H7 (cell line): ENCODE measurements around the gene GPR183. TPM values are rescaled to one million over a fixed set of nuclear protein-coding genes. Genes with fewer than 3 reads are reported as not detected.

Experiments
- DNase-seq: peaks from one replicate; pipeline ENCODE4 v3.0.0; 2012
- H3K27me3 ChIP-seq: 2 replicates; pipeline ENCODE4 v1.6.0; 2011; ENCODE audit warnings: mild to moderate bottlenecking, low read length; ENCODE audit not compliant: control insufficient read depth, insufficient read depth
- H3K36me3 ChIP-seq: replicated peaks from 2 replicates; pipeline ENCODE4 v1.5.1; 2011; ENCODE audit warnings: low read length; ENCODE audit not compliant: control insufficient read depth, insufficient read depth
- H3K4me3 ChIP-seq: 2 replicates; pipeline ENCODE4 v1.5.1; 2011; ENCODE audit warnings: low read depth, mild to moderate bottlenecking, control low read depth, low read length, moderate library complexity; ENCODE audit not compliant: insufficient read depth
- total RNA-seq: library from RNA; depleted of rRNA; stranded (reverse); fragments of >200 nt; shearing (Covaris generic); gene quantifications from 2 replicates; pipeline ENCODE4 v1.2.3, GENCODE V29; 2014

The GPR183 gene
- total RNA-seq, 1 experiment from 2014 or later = not detected

DNA sequence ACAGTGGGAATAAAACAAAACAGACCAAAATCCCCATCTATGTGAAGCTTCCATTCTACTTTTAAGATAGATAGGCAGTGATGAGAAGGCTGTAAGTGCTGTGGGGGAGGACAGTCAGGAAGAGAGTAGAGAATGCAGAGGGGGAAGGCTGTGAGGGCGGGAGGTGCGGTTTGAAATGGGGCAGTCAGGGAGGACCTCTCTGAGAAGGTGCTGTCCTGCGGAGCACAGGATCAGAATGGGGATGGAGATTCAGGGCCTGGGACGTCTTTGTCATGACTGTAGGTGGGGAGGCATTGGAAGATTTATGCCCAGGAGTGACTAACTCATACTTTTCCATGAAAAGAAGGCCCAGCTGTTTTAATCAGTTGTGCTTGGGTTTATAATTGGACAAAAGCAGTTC lies 3.9 kb upstream of the GPR183 start:
- Histone ChIP-seq H3K27me3 (no peaks in the 10 kb centered on the region), H3K36me3 (no peaks in the 10 kb centered on the region), H3K4me3 (no peak overlapping the region)
- DNase-seq = peak; percentile 37

GRCh38 chr13:99310382-99311031 lies 3.3 kb upstream of the GPR183 start:
- DNase-seq = no peak
- no peaks in the 10 kb centered on the region; the same call in 1 of the 2 replicates for H3K36me3 ChIP-seq
- no peaks in the 10 kb centered on the region for H3K27me3 ChIP-seq
- no peak overlapping the region for H3K4me3 ChIP-seq

DNA sequence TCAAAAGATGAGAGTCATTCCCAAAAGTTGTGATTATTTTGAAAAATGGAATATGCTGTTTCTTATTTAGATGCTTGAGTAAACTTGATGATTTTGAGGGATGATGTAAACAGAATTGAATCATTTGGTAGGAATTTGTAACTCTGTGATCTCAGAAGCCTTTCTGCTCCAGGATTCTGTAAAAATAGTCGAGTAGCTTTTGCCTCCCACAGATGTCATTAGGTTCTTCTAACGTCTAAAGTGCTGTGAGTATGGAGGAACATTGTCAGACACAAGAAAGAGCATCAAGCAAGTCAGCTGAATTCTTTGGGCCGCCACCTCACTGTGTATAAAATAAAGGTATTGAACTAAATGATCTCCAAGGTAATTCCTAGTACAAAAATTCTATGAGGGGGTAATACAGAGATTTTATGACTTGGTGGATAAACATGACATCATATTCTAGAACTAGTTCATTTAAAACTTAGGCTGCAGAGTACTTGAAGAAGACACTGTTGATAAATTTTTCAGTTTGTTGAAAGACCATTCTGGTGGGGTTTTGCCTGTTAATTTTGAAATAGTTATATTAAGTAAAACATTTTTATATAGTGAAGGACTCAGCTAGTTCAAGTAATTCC lies 1.4 kb upstream of the GPR183 start:
- Histone ChIP-seq H3K27me3 (no peaks in the 10 kb centered on the region), H3K4me3 (no peak overlapping the region), H3K36me3 (no peaks in the 10 kb centered on the region; the same call in 1 of the 2 replicates)
- no peak for DNase-seq

DNA sequence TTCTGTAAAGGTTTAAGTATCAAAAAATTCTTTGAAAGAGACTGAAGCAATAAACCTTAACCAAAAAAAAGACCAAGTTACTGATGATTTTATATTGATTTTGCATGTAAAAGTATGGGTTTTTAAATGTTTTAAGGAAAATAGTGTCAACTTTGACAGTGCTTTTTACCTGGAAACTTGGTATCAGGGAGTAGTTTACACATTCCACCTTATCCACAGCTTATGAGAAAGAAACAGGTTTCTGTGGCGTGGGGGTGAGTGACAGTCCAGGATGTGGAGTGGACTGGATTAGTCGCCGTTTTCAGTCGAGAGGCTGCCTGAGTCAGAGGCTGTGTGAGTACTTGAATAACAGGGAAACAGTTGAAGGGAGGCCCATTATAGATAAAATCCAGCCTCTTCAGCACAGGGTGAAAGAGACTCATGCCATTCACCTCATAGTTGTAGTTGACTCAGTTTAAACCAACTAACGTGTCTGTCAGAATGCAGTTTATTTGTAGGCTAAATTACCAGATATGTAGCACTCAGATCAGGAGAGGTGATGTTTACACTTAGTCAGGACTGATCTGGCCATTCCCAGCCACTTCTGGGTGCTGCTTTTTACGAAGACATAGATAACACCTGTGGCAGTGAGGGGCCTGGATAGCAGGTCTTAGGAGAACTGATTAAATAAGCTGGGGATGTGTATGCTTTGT lies 595 bp upstream of the GPR183 start:
- no peaks in the 10 kb centered on the region; the same call in 1 of the 2 replicates for H3K36me3 ChIP-seq
- no peaks in the 10 kb centered on the region for H3K27me3 ChIP-seq
- H3K4me3 ChIP-seq = no peak overlapping the region
- no peak for DNase-seq

DNA sequence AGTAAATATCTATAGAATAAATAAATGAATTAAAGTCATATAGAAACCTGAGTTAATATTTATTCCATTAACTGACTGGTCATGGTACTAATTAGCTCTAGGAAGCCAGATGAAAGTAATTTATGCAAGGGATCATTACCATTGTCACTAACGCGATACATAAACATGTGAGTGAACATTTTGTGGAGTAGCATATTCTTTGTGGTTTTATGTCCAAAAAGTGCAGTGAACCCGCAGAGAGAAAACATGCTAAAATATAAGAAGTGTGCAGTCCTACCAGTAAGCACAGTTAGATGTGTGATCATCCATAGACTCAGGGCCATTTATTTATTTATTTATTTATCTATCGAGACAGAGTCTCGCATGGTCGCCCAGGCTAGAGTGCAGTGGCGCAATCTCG lies 1.6 kb downstream of the GPR183 start:
- Histone ChIP-seq H3K36me3 (no peaks in the 10 kb centered on the region; the same call in 1 of the 2 replicates), H3K27me3 (no peaks in the 10 kb centered on the region), H3K4me3 (no peak overlapping the region)
- no peak for DNase-seq

DNA sequence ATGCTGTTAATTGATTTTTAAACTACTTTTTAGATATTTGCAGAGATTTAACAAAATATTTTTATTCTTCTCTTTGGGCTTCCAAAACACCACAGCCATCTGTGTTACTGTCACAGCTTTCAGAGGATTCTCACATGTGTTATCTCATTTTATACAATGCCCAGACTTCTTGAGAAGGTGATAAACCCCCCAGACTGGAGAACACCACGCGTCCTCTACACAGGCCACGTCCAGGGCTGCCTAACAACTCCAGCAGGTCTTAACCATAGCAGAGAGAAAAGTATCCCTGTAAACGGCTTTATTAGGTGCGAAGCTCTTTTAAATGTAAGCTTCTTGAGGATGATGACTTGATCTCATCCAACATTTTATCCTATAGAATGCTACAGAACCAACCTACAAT lies 2.0 kb downstream of the GPR183 start:
- H3K36me3 ChIP-seq = no peaks in the 10 kb centered on the region; the same call in 1 of the 2 replicates
- H3K27me3 ChIP-seq = no peaks in the 10 kb centered on the region
- no peak overlapping the region for H3K4me3 ChIP-seq
- DNase-seq = no peak

- no peak for DNase-seq
- Histone ChIP-seq H3K27me3 (no peaks in the 10 kb centered on the region), H3K4me3 (no peak overlapping the region), H3K36me3 (no peaks in the 10 kb centered on the region; the same call in 1 of the 2 replicates)
Observed at GRCh38 chr13:99304541-99304940, 2.7 kb downstream of the GPR183 start.

GRCh38 chr13:99303863-99304521 lies 3.2 kb downstream of the GPR183 start:
- no peaks in the 10 kb centered on the region for H3K27me3 ChIP-seq
- H3K4me3 ChIP-seq = no peak overlapping the region
- DNase-seq = no peak
- H3K36me3 ChIP-seq = no peaks in the 10 kb centered on the region; the same call in 1 of the 2 replicates

GRCh38 chr13:99302637-99303505 lies 4.3 kb downstream of the GPR183 start:
- no peaks in the 10 kb centered on the region; the same call in 1 of the 2 replicates for H3K36me3 ChIP-seq
- H3K4me3 ChIP-seq = no peak overlapping the region
- no peaks in the 10 kb centered on the region for H3K27me3 ChIP-seq
- no peak for DNase-seq

DNA sequence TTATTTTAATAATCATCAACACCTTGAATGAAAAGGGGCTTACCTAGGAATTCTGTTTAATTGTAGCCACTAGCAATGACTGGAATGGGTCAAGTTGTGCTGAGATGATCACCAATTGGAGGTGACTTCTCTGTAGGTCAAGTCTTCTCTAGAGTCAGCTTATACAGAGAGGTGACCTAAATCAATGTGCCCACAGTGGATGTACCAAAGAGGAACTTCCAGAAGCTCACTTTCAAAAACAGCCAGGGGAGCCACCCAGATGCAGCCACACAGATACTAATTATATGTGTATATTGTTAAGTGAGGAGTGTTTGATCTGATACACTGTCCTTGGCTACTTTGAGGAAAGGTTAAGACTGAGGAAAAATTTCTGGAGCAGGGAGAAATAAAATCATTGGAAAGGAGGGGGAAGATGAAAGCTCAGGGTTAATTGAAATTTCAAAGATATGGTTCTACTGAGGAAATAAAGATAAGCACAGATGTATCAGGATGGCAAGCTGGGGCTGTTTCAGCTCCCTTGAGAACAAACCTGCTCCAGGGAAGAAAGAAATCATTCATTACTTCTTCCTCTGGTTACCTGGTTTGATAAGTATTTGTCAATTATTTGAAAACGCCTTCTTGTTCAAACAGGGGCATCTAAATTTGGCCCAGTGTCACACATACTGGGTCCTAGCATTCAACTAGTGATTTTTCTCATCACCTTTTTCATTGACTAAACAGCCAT lies 5.1 kb downstream of the GPR183 start:
- H3K4me3 ChIP-seq = no peak overlapping the region
- DNase-seq = no peak
- no peaks in the 10 kb centered on the region for H3K27me3 ChIP-seq
- H3K36me3 ChIP-seq = no peaks in the 10 kb centered on the region; the same call in 1 of the 2 replicates

DNA sequence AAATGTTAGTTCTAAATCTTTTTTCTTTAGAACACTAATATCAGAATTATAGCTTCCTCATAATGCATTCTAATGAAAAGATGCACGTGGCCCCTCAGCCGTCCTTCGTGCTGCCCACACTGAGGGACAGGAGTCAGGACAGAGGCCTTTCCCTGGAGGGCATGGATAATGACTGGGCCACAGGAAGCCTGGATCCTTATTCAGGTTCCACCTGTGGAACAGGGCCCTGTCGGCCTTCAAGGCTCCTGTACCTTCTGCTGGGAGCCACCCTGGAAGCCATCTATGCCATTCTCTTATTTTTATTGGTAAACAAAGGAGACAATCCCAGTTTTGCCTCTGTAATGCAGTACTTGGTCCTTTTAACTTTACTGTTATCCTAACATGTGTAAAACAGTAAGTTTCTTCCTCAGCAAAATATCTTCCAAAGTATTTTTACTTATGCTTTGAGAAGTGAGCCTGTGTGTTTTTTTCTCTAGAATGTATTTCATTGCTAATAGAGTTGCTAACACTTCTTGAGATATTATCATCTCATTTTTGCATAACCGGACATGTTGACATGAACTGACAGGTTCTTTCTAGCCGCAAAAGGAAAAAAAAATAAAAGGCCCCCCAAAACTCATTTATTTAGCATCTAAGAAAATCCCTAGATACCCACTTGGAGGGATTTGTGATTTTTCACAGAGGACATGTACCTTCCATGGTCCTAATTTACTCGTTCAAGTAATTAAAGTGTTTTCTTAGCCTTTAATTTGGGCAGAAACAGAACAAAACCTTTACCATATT lies 6.0 kb downstream of the GPR183 start:
- Histone ChIP-seq H3K36me3 (no peaks in the 10 kb centered on the region; the same call in 1 of the 2 replicates), H3K27me3 (no peaks in the 10 kb centered on the region), H3K4me3 (no peak overlapping the region)
- no peak for DNase-seq

DNA sequence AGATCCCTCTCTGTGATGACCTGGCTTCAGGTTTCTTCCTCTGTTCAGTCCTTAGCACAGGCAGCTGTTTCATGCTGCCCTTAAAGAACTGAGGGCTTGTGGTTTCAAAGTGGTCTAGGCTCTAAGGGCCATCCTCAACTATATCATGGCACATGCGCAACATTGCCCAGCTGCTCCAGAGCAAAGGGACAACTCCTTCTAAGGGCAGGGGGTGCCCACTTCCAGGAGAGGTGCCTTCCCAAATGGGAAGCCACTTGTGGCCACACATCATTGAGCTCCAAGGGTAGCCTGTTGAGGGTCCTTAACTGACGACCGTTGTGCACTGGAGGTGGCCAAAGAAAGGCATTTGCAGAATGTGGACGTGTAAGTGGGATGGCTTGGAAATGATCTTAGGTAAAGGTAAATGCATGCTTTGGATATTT lies 7.3 kb downstream of the GPR183 start:
- H3K27me3 ChIP-seq = no peaks in the 10 kb centered on the region
- no peak overlapping the region for H3K4me3 ChIP-seq
- DNase-seq = no peak
- H3K36me3 ChIP-seq = no peaks in the 10 kb centered on the region
